ENCODE measurements around the gene GAP43.

GAP43 gene

GRCh38 chr3:115615001-115615814 lies 8.1 kb upstream of the GAP43 start:
- no peak for TF ChIP-seq CTCF (IDR thresholded peaks at IDR 0.05; ENCODE audit: extremely low read depth, missing control alignments)
- no peak for DNase-seq (ENCODE audit: low spot score)

- no peak for DNase-seq (ENCODE audit: low spot score)
- no peak for TF ChIP-seq CTCF (IDR thresholded peaks at IDR 0.05; ENCODE audit: extremely low read depth, missing control alignments)
Observed at GRCh38 chr3:115616461-115616860, 6.8 kb upstream of the GAP43 start.

GRCh38 chr3:115617591-115617990 lies 5.7 kb upstream of the GAP43 start:
- no peak for DNase-seq (ENCODE audit: low spot score)
- no peak for TF ChIP-seq CTCF (IDR thresholded peaks at IDR 0.05; ENCODE audit: extremely low read depth, missing control alignments)

- DNase-seq (ENCODE audit: low spot score), result no peak
- no peak for TF ChIP-seq CTCF (IDR thresholded peaks at IDR 0.05; ENCODE audit: extremely low read depth, missing control alignments)
Observed at GRCh38 chr3:115624029-115624741, 875 bp downstream of the GAP43 start.

- no peak for TF ChIP-seq CTCF (IDR thresholded peaks at IDR 0.05; ENCODE audit: extremely low read depth, missing control alignments)
- DNase-seq (ENCODE audit: low spot score), result no peak
Observed at GRCh38 chr3:115624901-115625300, 1.6 kb downstream of the GAP43 start.

- DNase-seq (ENCODE audit: low spot score), result no peak
- no peak for TF ChIP-seq CTCF (IDR thresholded peaks at IDR 0.05; ENCODE audit: extremely low read depth, missing control alignments)
Observed at GRCh38 chr3:115626006-115626409, 2.7 kb downstream of the GAP43 start.

GRCh38 chr3:115626721-115627120 lies 3.4 kb downstream of the GAP43 start:
- DNase-seq (ENCODE audit: low spot score), result no peak
- no peak for TF ChIP-seq CTCF (IDR thresholded peaks at IDR 0.05; ENCODE audit: extremely low read depth, missing control alignments)

Measured in GM20000 (cell line).